ENCODE measurements around the gene GPR68.
"Not testable (repeated sequence)": the region's sequence is repeated elsewhere in the genome, so short reads cannot be mapped to it uniquely, and the experiment has no call there.

The GPR68 gene

GRCh38 chr14:91228112-91229004 is 16.1 kb downstream of the GPR68 start:
- no peak for DNase-seq (ENCODE audit: low spot score)

- DNase-seq (ENCODE audit: low spot score): no peak
These were observed 17.3 kb downstream of the GPR68 start for GRCh38 chr14:91227183-91227628.

GRCh38 chr14:91226360-91226759 is 18.1 kb downstream of the GPR68 start:
- DNase-seq (ENCODE audit: low spot score): not testable (repeated sequence)

DNA sequence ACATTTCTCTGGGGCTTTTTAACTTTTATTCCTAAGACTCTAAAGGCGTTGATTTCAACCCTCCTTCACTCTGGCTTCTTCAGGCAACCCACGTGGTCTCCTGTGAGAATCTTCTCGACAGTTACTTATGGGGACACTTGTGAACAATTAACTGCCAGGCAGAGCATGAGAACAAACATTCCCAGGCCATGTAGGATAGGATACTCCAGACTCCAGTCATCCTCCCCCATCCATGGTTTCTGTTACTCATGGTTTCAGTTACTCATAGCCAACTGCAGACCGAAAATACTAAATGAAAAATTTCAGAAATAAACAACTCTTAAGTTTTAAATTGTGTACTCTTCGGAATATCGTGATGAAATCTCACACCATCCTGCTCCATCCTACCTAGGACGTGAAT is 19.5 kb downstream of the GPR68 start:
- DNase-seq (ENCODE audit: low spot score): no peak

DNA sequence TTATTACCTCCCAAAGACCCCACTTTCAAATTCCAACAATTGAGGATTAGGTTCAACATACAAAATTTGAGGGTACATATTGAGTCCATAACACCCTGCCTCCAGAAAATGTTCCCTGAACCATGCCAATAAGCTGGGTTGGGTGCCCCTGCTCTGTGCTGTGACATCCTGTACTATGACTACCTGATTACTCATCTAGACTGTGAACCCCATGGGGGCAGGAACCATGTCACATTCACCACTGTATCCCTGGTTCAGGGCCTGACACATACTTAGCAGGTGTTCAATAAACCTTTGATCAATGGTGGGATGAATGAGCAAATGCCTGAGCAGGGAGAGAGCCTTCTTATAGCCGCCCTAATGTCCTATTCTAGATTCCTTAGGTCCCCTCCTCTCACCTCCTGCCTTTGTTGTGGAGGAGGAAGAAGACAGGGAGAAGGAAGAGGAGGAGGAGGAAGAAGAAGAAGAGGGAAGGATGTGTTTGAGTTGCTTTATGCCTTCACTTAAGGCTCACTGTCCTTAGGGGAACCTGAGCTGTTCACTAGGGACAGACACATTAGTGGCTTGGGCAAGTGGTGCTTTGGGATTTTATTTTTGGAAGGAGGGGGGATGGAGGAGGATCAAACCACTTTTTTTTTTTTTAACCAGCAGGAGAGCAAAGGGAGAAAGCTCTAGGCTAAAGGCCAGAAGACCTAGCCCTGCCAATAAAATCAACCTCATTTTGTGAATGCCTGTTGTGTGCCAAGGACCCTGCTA is 21.3 kb downstream of the GPR68 start:
- DNase-seq (ENCODE audit: low spot score): no peak

DNA sequence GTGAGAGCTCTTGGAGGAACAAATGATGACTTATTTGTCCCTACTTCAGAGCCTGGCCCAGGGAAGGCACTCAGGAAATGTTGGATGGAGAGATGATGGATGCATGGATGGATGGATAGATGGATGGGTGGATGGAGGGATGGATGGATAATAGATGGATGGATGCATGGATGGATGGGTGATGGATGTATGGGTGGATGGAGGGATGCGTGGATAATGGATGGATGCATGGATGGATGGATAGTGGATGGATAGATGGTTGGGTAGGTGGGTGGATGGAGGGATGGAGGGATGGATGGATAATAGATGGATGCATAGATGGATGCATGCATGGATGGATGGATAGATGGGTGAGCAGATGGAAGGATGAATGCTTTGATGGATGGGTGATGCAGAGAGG is 23.2 kb downstream of the GPR68 start:
- DNase-seq (ENCODE audit: low spot score): no peak

- DNase-seq (ENCODE audit: low spot score): no peak
These were observed 23.9 kb downstream of the GPR68 start for GRCh38 chr14:91220581-91221000.

GRCh38 chr14:91219517-91220389 is 24.8 kb downstream of the GPR68 start:
- DNase-seq (ENCODE audit: low spot score): no peak

DNA sequence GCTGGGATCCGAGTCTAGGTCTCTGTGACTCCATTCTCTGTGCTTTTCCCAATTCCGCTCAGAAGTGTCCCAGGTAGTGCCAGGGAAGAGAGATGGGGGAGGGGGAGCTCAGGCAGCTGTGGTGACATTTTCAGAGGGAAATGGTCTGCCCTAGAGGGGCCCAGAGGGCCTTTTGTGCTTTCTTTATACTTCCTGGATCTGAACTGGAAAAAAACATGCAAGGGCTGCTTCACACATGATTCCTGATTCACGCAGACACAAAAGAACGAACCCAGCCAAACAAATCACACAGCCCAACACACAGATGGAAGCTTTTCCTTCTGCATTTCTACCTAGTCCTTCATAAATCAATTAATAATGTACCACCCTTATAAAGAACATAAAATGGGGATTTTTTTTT is 26.5 kb downstream of the GPR68 start:
- no peak for DNase-seq (ENCODE audit: low spot score)

DNA sequence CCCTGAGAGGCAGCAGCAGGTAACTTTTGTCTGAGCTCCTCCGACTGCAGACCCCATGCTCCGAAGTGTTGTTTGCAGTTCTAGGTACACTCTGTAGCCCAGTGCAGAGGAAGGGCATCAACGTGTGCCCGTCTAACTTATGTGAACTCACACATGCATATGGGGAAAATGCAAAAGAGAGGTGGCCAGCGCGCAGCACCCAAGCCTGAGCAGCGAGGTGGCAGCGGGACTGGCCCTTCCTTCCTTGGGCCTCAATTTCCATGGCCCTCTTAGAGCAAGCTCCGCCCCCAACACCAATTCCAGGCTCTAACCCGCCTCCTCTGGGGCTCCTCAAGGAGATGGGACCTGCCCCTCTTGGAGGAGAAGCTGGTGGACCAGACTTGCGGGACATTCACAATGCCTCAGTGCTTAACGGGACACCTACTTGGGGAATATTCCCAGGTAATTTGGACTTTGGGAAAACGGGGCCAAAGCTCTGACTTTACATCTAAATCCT is 27.7 kb downstream of the GPR68 start:
- DNase-seq (ENCODE audit: low spot score): no peak

DNA sequence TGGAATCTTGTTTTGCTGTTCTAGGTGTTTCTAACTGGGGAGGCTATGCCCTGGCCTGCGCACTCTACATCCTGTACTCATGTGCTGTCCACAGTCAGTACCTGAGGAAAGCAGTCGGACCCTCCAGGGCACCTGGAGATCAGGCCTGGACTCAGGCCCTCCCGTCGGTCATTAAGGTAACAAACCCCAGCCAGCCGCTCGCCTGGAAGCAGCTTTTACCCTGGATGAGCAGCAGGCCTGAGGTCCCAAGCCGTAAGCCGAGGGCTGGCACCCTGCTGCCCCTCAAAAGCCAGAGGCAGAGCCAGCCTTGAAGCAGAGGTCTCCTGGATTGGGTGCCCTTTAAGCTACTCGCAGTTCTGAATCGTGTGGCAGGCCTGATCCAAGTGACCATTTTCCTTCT is 29.1 kb downstream of the GPR68 start:
- no peak for DNase-seq (ENCODE audit: low spot score)

GRCh38 chr14:91214306-91214705 is 30.2 kb downstream of the GPR68 start:
- DNase-seq (ENCODE audit: low spot score): no peak

DNA sequence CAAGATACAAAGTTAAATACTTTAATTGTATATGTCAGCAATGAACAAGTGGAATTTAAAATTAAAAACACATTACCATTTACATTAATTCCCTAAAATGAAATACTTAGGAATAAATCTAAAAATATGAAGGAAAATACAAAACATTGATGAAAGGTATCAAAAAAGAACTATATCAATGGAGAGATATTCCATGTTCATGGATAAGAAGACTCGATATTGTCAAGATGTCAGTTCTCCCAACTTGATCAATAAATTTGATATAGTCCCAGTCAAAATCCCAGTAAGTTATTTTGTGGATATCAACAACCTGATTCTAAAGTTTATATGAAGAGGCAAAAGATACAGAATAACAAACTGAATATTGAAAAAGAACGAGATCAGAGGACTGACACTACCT is 33.5 kb downstream of the GPR68 start:
- DNase-seq (ENCODE audit: low spot score): no peak

GRCh38 chr14:91207008-91207407 is 37.5 kb downstream of the GPR68 start:
- no peak for DNase-seq (ENCODE audit: low spot score)

- DNase-seq (ENCODE audit: low spot score): no peak
These were observed 39.0 kb downstream of the GPR68 start for GRCh38 chr14:91205459-91205858.

- no peak for DNase-seq (ENCODE audit: low spot score)
These were observed 39.8 kb downstream of the GPR68 start for GRCh38 chr14:91204657-91205056.

GRCh38 chr14:91202234-91202974 is 42.1 kb downstream of the GPR68 start:
- no peak for DNase-seq (ENCODE audit: low spot score)

GRCh38 chr14:91200802-91201201 is 43.7 kb downstream of the GPR68 start:
- DNase-seq (ENCODE audit: low spot score): not testable (repeated sequence)

DNA sequence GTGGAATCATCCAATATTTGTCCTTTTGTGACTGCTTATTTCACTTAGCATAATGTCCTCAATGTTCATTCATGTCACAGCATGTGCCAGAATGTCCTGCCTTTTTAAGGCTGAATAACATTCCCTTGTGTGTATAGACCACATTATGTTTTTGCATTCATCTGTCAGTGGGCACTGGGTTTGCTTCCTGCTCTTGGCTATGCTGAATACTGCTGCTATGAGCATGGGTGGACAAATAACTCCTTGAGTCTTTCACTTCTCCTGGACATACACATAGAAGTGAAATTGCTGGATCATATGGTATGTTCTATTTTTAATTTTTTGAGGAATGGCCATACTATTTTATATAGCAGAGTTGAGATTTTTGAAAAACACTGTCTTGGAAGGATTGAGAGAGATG is 46.9 kb downstream of the GPR68 start:
- no peak for DNase-seq (ENCODE audit: low spot score)

- DNase-seq (ENCODE audit: low spot score): no peak
These were observed 48.6 kb downstream of the GPR68 start for GRCh38 chr14:91195881-91196280.

DNA sequence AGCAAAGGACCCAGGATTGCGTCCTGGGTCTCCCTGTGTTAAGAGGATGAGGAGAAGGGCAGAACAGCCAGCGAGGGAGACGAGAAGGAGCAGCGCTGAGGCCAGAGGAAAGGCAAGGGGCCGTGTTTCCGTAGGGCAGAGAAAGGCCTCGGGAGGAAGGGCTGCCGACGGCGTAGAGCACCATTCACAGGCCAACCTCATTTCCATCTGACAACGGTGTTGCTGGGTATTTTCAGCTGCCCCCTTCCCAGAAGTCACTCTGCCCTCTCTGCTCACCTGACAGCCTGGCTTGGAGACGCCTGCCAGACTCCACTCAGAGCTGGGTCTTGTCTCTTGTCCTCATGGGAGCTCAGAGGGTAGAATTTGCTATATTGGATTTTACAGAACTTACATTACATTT is 51.4 kb downstream of the GPR68 start:
- no peak for DNase-seq (ENCODE audit: low spot score)
